Endodermal cell (in vitro differentiated cells): ENCODE data around the gene ADGRE3. TPM values are rescaled to one million over a fixed set of nuclear protein-coding genes. Genes with fewer than 3 reads are reported as not detected.
"Not testable (repeated sequence)": the region's sequence is repeated elsewhere in the genome, so short reads cannot be mapped to it uniquely, and the experiment has no call there.

ENCODE experiments used
- DNase-seq: peaks from one replicate; pipeline ENCODE4 v3.0.0-alpha.2; 2017
- H3K27ac ChIP-seq: 2 replicates; pipeline ENCODE4 v1.5.1; 2013; ENCODE audit warnings: mild to moderate bottlenecking, low read depth, low read length, moderate library complexity
- H3K27me3 ChIP-seq: 2 replicates; pipeline ENCODE4 v1.6.1; 2013; ENCODE audit warnings: mild to moderate bottlenecking, low read length, moderate library complexity; ENCODE audit not compliant: insufficient read depth, control insufficient read depth, poor library complexity, severe bottlenecking
- H3K36me3 ChIP-seq: 2 replicates; pipeline ENCODE4 v1.7.0; 2013; ENCODE audit warnings: mild to moderate bottlenecking, low read length, moderate library complexity; ENCODE audit not compliant: control insufficient read depth, insufficient read depth
- H3K4me1 ChIP-seq: one replicate; pipeline ENCODE4 v1.7.0; 2013; ENCODE audit warnings: low read length; ENCODE audit not compliant: control insufficient read depth, insufficient read depth
- H3K4me3 ChIP-seq: 2 replicates; pipeline ENCODE4 v1.5.1; 2013; ENCODE audit warnings: mild to moderate bottlenecking, low read length, moderate library complexity
- H3K9ac ChIP-seq: 2 replicates; pipeline ENCODE4 v1.6.1; 2013; ENCODE audit warnings: mild to moderate bottlenecking, low read length, moderate library complexity; ENCODE audit not compliant: poor library complexity, severe bottlenecking; ENCODE audit errors: extremely low read depth
- H3K9me3 ChIP-seq: 2 replicates; pipeline ENCODE4 v1.6.1; 2013; ENCODE audit warnings: mild to moderate bottlenecking, low read length, moderate library complexity; ENCODE audit not compliant: control insufficient read depth
- H3K27ac Mint-ChIP-seq: 2 replicates; pipeline ENCODE4 v1.8.0; 2020; ENCODE audit warnings: mixed read lengths
- H3K27me3 Mint-ChIP-seq: 2 replicates; pipeline ENCODE4 v1.8.0; 2021; ENCODE audit warnings: mild to moderate bottlenecking, mixed read lengths; ENCODE audit not compliant: insufficient read depth
- H3K36me3 Mint-ChIP-seq: 2 replicates; pipeline ENCODE4 v1.8.0; 2020; ENCODE audit warnings: low read depth, mixed read lengths
- H3K4me1 Mint-ChIP-seq: 2 replicates; pipeline ENCODE4 v1.8.0; 2020; ENCODE audit warnings: mixed read lengths
- H3K4me3 Mint-ChIP-seq: 2 replicates; pipeline ENCODE4 v1.8.0; 2020; ENCODE audit warnings: mild to moderate bottlenecking, moderate library complexity, mixed read lengths
- H3K9me3 Mint-ChIP-seq: 2 replicates; pipeline ENCODE4 v1.8.0; 2020; ENCODE audit warnings: mild to moderate bottlenecking, mixed read lengths
- CTCF ChIP-seq: fragments of 200-600 bp; sonication (generic); conservative IDR thresholded peaks from 2 replicates; pipeline ENCODE4 v1.5.0; 2021; ENCODE audit warnings: antibody characterized with exemption, mild to moderate bottlenecking
- WGBS, 2 experiments: methylation state at CpG; one replicate each; pipeline versions ENCODE4 v1.1.5 to v1.1.7; 2013; ENCODE audit warnings: missing lambda C conversion rate in 2 of 2, mixed read lengths in 1 of 2; ENCODE audit not compliant: insufficient coverage in 1 of 2, insufficient read length in 1 of 2; 5-methylcytosine and 5-hydroxymethylcytosine counted together
- total RNA-seq, 2 donors: library from RNA; stranded (reverse); fragmentation: NEBNext Ultra II Directional in 1 of 2; extraction: Animal tissue kit (Norgen Biotek cat#: 25700) in 1 of 2; gene quantifications; 2 replicates in 1 of 2; 3 replicates in 1 of 2; pipeline ENCODE4 v1.2.1, GENCODE V29; 2021

The ADGRE3 gene
- total RNA-seq, 2 donors from 2014 or later: not detected

- H3K9ac ChIP-seq: no peak overlapping the region
- Mint-ChIP-seq H3K4me3 (no peak overlapping the region), H3K27me3 (no peaks in the 10 kb centered on the region), H3K9me3 (peaks cover 87% of the 10 kb centered on the region), H3K27ac (no peak overlapping the region), H3K4me1 (no peaks in the 10 kb centered on the region), H3K36me3 (peaks cover 3% of the 10 kb centered on the region)
- no peak overlapping the region for H3K4me3 ChIP-seq
- no peaks in the 10 kb centered on the region for H3K36me3 ChIP-seq
- H3K4me1 ChIP-seq: no peaks in the 10 kb centered on the region
- no peak for TF ChIP-seq CTCF
- H3K27ac ChIP-seq: no peak overlapping the region
- no peak for DNase-seq
- H3K27me3 ChIP-seq: no peaks in the 10 kb centered on the region
- H3K9me3 ChIP-seq: peaks cover 20% of the 10 kb centered on the region
- WGBS, 2 experiments: 67 to 84% methylated on average over 1 to 4 of the region's 4 CpGs
Measured at GRCh38 chr19:14612657-14613056, 62.0 kb downstream of the ADGRE3 start.

- peaks cover 16% of the 10 kb centered on the region for H3K9me3 ChIP-seq
- DNase-seq, H3K4me1 ChIP-seq, H3K9ac ChIP-seq, H3K27me3 ChIP-seq, H3K27me3 Mint-ChIP-seq, H3K36me3 Mint-ChIP-seq, H3K4me3 Mint-ChIP-seq, H3K4me1 Mint-ChIP-seq, H3K27ac ChIP-seq, H3K27ac Mint-ChIP-seq, H3K36me3 ChIP-seq, H3K4me3 ChIP-seq: not testable (repeated sequence)
- 49 to 63% methylated on average over 5 of the region's 5 CpGs for WGBS, 2 experiments
- H3K9me3 Mint-ChIP-seq: peaks cover 84% of the 10 kb centered on the region
Measured at GRCh38 chr19:14612242-14612641, 62.4 kb downstream of the ADGRE3 start.

GRCh38 chr19:14611051-14611450, 63.6 kb downstream of the ADGRE3 start:
- Histone ChIP-seq H3K36me3 (no peaks in the 10 kb centered on the region), H3K27me3 (no peaks in the 10 kb centered on the region), H3K27ac (no peak overlapping the region), H3K4me1 (no peaks in the 10 kb centered on the region), H3K9ac (no peak overlapping the region), H3K9me3 (peaks cover 25% of the 10 kb centered on the region), H3K4me3 (no peak overlapping the region)
- 58 to 71% methylated on average over 2 to 4 of the region's 4 CpGs for WGBS, 2 experiments
- no peaks in the 10 kb centered on the region for H3K27me3 Mint-ChIP-seq
- peaks cover 3% of the 10 kb centered on the region for H3K36me3 Mint-ChIP-seq
- no peaks in the 10 kb centered on the region for H3K4me1 Mint-ChIP-seq
- no peak overlapping the region for H3K4me3 Mint-ChIP-seq
- DNase-seq: no peak
- peaks cover 84% of the 10 kb centered on the region for H3K9me3 Mint-ChIP-seq
- no peak for TF ChIP-seq CTCF
- no peak overlapping the region for H3K27ac Mint-ChIP-seq

- H3K4me3 ChIP-seq: no peak overlapping the region
- Mint-ChIP-seq H3K9me3 (peaks cover 81% of the 10 kb centered on the region), H3K36me3 (no peaks in the 10 kb centered on the region)
Measured at GRCh38 chr19:14606627-14607026, 68.0 kb downstream of the ADGRE3 start.

More at GRCh38 chr19:14606627-14607026, 68.0 kb downstream of the ADGRE3 start:
- no peaks in the 10 kb centered on the region for H3K36me3 ChIP-seq
- H3K27ac Mint-ChIP-seq: no peak overlapping the region
- H3K27ac ChIP-seq: no peak overlapping the region
- H3K9ac ChIP-seq: no peak overlapping the region
- WGBS, 2 experiments: 61 to 70% methylated on average over 5 to 9 of the region's 9 CpGs
- no peaks in the 10 kb centered on the region for H3K4me1 Mint-ChIP-seq
- TF ChIP-seq CTCF: no peak
- peaks cover 39% of the 10 kb centered on the region for H3K9me3 ChIP-seq
- DNase-seq: no peak
- no peak overlapping the region for H3K4me3 Mint-ChIP-seq
- no peaks in the 10 kb centered on the region for H3K4me1 ChIP-seq
- no peaks in the 10 kb centered on the region for H3K27me3 Mint-ChIP-seq
- H3K27me3 ChIP-seq: no peaks in the 10 kb centered on the region
